Measurements from ENCODE around the gene MGAT4A.
"Not testable (repeated sequence)": the region's sequence is repeated elsewhere in the genome, so short reads cannot be mapped to it uniquely, and the experiment has no call there.

Gene MGAT4A

GRCh38 chr2:98732430-98733051 is 1.6 kb upstream of the MGAT4A start:
- ChIA-PET POLR2A (ENCODE audit: low non-redundant PET) (no interaction called here), CTCF (interaction anchor here (0.5 to 0.6 kb wide), 3 partner anchors 78 to 242 kb away, joined by 3 to 6 read pairs (median 4); no protein-coding TSS in a partner anchor)
- no peak for TF ChIP-seq CTCF (conservative IDR thresholded peaks at IDR 0.05; ENCODE audit: low read depth)
- no peak for DNase-seq (ENCODE audit: low spot score)
- H3K27ac ChIP-seq: no peak overlapping the region

GRCh38 chr2:98731894-98732349 is 990 bp upstream of the MGAT4A start:
- POLR2A ChIA-PET (ENCODE audit: low non-redundant PET): no interaction called here
- CTCF ChIA-PET: interaction anchor here (0.5 kb wide), 2 partner anchors 81 to 242 kb away, joined by 3 to 4 read pairs; no protein-coding TSS in a partner anchor
- no peak for DNase-seq (ENCODE audit: low spot score)
- no peak overlapping the region for H3K27ac ChIP-seq
- no peak for TF ChIP-seq CTCF (conservative IDR thresholded peaks at IDR 0.05; ENCODE audit: low read depth)

GRCh38 chr2:98730707-98731040 is 258 bp downstream of the MGAT4A start:
- ChIA-PET POLR2A (ENCODE audit: low non-redundant PET) (no interaction called here), CTCF (interaction anchor here (0.7 to 1.2 kb wide), 5 partner anchors 67 to 335 kb away, joined by 3 to 5 read pairs (median 3); partner anchors contain the start of gene CRACDL)
- DNase-seq (ENCODE audit: low spot score): peak; percentile 51
- peak; percentile 14; the same call in 1 of the 2 replicates for TF ChIP-seq CTCF (conservative IDR thresholded peaks at IDR 0.05; ENCODE audit: low read depth)
- no peak overlapping the region for H3K27ac ChIP-seq

- POLR2A ChIA-PET (ENCODE audit: low non-redundant PET): no interaction called here
- CTCF ChIA-PET: interaction anchor here (0.7 to 1.2 kb wide), 4 partner anchors 66 to 206 kb away, joined by 3 to 5 read pairs (median 4); partner anchors contain the start of gene CRACDL
- H3K27ac ChIP-seq: no peak overlapping the region
- TF ChIP-seq CTCF (conservative IDR thresholded peaks at IDR 0.05; ENCODE audit: low read depth): no peak
- no peak for DNase-seq (ENCODE audit: low spot score)
Observed at GRCh38 chr2:98730053-98730706, 752 bp downstream of the MGAT4A start.

- no peak for DNase-seq (ENCODE audit: low spot score)
- CTCF ChIA-PET: interaction anchor here (1.0 to 1.2 kb wide), 3 partner anchors 66 to 206 kb away, joined by 3 to 5 read pairs (median 3); partner anchors contain the start of gene CRACDL
- TF ChIP-seq CTCF (conservative IDR thresholded peaks at IDR 0.05; ENCODE audit: low read depth): no peak
- H3K27ac ChIP-seq: no peak overlapping the region
- POLR2A ChIA-PET (ENCODE audit: low non-redundant PET): no interaction called here
Observed at GRCh38 chr2:98729652-98730051, 1.3 kb downstream of the MGAT4A start.

GRCh38 chr2:98728088-98728718 is 2.7 kb downstream of the MGAT4A start:
- H3K27ac ChIP-seq; DNase-seq (ENCODE audit: low spot score); POLR2A ChIA-PET (ENCODE audit: low non-redundant PET): not testable (repeated sequence)
- CTCF ChIA-PET: interaction anchor here (0.6 to 1.3 kb wide), 2 partner anchors 50 to 79 kb away, joined by 5 read pairs; no protein-coding TSS in a partner anchor
